Inferior parietal cortex (tissue), 1 donor: ENCODE data around the gene LOXL3.
"Not testable (repeated sequence)": the region's sequence is repeated elsewhere in the genome, so short reads cannot be mapped to it uniquely, and the experiment has no call there.

Source experiments
- DNase-seq: peaks from one replicate; pipeline ENCODE4 v3.0.0-alpha.2; 2016; ENCODE audit errors: extremely low spot score

LOXL3 gene

DNA sequence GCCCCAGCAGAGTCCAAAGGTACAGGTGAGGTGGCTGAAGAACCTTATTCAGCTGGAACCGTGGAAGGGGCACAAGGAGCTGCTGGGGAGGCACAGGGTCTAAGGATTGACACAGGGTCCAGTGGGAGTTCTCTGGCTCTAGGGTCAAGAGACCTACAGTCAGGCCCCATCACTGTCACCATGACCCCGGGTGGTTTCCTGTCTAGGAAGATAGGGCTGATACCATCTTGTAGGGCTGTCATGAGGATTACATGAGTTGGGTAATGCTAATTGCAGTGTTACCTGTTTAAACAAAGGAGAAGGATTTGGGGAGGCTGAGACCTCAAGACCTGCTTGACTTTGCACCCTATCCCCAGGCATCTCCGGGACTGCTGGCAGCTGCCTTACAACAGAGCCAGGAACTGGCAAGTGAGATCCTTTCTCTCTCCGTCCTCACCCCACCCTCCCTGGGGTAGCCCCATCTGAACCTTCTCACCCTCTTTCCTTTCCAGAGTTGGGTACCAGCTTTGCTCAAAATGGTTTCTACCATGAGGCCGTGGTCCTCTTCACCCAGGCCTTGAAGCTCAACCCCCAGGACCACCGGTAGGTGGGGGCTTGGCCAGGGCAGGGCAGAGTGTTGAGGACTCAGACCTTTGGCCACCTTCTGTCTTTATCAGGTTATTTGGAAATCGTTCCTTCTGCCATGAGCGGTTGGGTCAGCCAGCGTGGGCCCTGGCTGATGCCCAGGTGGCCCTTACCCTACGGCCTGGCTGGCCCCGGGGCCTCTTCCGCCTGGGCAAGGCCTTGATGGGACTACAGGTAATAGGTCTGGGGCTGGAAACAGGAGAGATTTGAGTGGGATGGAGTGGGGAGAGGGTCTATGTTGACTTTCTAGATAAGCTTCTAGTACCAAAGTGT is 61.8 kb downstream of the LOXL3 start:
- DNase-seq: no peak

DNA sequence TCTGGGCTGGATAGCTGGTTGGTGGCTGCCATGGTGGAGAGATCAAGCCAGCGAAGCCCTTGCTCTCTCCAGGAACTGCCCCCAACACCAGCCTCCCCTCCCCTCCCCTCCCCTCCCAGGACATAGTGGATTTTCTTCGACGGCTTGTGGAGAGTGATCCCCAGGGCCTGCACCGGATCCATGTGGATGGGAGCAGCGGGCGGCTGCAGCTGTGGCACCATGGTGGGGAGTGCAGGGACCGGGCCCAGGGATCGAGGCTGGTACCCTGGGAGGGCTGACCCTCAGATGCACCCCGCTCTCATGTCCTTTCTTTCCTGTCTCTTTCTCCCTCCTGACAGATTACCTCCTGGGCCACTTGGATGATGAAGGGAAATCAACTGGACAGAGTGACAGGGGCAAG is 63.8 kb downstream of the LOXL3 start:
- DNase-seq: no peak

DNA sequence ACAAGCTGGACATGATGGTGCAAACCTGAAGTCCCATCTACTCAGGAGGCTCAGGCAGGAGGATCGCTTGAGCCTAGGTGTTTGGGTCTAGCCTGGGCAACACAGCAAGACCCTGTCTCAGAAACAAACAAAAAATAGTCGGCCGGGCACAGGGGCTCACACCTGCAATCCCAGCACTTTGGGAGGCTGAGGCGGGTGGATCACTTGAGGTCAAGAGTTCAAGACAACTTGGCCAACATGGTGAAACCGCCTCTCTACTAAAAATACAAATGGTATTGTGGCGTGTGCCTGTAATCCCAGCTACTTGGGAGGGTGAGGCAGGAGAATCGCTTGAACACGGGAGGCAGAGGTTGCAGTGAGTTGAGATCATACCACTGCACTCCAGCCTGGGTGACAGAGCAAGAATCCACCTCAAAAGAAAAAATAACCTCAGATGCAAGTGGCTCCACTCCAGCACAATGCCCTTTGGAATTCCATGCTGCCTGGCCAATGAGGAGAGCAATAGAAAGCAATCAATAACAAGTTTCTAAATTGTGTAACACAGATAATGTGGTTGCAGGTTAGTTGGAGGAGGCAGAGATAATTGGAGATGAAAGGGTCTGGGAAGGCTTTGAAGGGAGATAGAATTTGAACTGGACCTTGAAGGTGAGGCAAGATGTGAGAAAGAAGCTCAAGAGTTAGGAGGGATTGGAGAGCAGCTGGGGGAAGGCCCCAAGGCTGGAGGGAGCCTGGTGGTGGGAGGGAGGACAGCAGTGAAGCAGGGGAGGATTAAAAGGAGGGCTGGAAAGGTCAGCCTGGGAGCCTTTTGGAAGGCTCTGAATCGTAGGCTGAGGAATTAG is 64.9 kb downstream of the LOXL3 start:
- DNase-seq: no peak

DNA sequence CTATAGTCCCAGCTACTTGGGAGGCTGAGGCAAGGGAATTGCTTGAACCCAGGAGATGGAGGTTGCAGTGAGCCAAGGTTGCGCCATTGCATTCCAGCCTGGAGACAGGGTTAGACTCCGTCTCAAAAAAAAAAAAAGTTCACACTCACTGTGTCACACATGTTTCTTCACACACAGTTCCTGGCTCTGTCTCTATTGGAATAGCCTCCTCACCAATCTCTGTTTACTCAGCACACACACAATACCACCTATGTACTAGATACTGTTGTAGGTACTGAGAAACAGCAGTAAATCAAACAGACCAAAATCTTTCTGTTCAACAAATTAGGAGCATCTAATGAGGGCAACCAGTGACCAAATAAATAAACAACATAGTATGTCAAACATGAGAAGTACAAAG is 67.6 kb downstream of the LOXL3 start:
- DNase-seq: no peak

DNA sequence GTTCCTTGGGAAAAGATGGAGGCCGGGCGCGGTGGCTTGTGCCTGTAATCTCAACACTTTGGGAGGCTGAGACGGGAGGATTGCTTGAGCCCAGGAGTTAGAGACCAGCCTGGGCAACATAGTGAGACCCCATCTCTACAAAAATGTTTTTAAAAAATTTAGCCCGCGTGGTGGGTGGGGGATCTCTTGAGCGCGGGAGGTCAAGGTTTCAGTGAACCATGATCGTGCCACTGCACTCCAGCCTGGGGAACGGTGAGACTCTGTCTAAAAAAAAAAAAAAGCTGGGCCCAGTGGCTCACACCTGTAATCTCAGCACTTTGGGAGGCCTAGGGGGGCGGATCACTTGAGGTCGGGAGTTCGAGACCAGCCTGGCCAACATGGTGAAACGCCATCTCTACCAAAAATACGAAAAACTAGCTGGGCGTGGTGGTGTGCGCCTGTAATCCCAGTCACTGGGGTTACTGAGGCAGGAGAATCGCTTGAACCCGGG is 70.0 kb downstream of the LOXL3 start:
- DNase-seq: not testable (repeated sequence)

DNA sequence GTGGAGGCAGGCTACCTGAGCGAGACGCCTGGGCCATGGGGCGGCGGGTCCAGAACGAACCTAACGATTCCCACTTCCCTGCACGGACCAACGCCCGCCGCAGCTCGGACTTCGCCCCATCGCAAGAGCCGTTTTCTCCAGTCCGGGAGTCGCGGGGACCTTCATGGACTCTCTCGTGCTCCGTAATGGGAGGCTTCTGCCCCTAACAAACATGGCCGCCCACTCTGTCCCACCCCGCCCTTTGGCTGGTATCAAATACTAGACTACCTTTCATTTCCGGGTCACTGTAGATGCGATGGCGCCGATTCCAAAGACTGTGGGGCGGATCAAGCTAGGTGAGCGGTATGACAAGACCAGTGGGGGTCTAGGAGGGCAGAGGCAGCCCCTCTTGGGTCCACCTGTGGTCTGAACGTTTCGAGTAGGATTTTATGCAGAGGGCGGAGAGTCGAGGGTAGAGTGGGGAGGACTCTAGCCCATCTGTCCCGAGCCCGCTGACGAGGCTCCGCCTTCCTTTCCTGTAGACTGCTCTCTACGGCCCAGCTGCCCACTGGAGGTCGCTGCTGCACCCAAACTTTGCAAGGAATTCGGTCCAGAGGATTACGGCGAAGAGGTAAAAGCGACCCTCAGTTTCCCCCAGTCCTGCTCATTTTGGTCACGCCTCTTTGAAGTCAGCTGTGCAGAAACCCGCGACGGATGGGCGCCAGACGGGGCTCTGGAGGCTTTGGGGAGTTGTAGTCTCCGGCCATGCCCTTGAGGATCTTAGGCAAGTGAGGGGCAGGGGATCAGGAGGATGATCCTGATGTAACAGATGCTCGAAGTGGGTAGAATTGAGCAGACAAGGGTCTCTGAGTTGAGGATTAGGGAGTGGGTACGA is 70.7 kb downstream of the LOXL3 start, which contains the start of the genes CCDC142 and TTC31:
TSS of gene CCDC142 (minus strand) at position 198 of the 874 bp plus-strand sequence. CDS start at position 37, 161 bp downstream.
TSS of gene TTC31 (plus strand) at position 281 of the 874 bp plus-strand sequence. CDS start at position 296, 15 bp downstream.
- DNase-seq: peak; percentile 96
